NCI-H510A (cell line): ENCODE data around the gene DYRK3.
"Not testable (repeated sequence)": the region's sequence is repeated elsewhere in the genome, so short reads cannot be mapped to it uniquely, and the experiment has no call there.

Experiments
- DNase-seq: peaks from one replicate; lab custom pipeline; 2025; lab: John Stamatoyannopoulos, UW

Gene DYRK3

DNA sequence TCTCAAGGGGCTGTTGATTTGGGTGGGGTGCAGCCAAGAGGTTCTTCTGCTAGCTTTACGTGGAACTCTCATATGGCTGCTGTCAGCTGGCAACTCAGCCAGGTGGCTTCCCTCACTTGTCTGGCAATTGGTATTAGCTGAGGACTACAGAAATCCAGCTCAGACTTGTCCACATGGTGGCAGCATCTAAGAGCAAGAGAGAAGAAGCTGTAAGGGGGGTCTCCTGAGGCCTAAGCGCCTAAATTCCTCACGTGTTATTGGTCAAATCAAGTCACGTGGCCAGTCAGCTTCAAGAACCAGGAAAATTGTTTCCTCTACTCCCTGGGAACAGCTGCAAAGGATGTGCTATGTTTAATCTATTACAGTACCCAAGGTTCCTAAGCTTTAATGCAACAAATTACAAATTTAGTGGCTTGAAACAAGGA lies 4.2 kb upstream of the DYRK3 start:
- DNase-seq, result peak; percentile 69

DNA sequence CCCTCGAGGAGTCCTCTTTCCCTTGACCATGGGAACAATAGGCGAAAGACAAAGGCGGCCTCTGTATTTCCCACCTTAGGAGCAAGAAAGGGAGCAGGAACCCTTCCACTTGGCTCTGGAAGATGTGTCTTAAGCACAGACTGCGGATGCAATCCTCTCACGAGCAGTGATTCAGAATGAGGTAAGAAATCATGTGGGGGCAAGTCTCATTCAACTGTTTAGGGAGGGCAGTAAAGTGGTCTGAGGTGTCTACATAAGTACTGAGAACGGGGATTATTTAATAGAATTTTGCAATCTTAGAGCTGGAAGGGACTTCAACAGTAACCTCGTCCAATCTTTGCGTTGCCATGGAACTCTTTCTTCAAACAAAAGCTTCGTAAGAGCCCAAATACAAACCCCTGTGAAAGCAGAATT lies 1.6 kb upstream of the DYRK3 start:
- DNase-seq, result no peak

DNA sequence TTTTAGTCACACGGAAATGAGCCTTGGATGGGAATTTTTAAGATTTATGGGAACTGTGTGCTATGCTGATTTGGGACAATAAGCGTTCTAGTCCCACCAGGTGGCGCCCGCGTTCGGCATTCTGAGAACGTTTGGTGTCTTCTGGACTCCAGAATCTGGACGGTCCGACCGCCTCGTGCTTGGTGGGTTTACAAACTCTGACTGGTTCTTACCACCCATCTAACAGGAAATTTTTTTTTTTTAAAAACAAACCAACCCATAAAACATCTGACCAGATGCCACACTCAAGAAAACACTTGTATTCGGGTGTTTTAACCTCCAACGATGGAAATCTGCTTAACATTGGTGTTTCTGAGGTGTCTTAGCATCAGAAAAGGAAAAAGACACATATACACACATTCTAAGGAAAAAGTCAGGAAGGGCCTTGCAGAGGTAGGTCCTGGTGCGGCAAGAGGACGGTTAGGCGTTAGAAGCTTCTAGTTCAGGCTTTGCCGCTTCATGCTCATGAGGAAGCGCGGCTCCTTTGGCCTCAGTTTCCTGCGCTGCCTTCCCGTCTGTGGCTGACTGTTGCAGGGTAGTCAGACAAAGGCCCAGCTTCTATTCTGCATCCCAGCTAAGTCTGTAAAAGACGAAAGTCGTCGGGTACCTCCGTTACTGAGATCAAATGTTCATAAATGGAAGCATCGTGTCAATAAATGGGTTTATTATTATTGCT lies 814 bp upstream of the DYRK3 start:
- DNase-seq, result peak; percentile 51

DNA sequence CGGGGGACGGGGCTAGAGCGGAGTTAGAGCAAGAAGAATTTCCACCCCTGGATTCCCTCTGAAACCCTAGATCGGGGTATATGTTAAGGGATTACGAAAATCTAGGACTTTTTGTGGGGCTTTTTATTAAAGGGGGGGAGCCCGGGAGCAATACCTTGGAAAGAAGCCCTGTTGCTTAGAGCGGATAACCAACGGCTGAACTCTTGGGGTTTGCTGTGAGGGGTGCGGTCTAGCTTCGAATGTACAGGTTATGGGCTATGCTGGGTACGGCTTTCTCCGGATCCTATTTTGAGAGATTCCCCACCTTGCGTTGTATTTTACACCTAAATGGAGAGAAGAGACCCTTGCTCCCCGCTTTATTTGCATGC lies 626 bp downstream of the DYRK3 start:
- peak; percentile 20 for DNase-seq

DNA sequence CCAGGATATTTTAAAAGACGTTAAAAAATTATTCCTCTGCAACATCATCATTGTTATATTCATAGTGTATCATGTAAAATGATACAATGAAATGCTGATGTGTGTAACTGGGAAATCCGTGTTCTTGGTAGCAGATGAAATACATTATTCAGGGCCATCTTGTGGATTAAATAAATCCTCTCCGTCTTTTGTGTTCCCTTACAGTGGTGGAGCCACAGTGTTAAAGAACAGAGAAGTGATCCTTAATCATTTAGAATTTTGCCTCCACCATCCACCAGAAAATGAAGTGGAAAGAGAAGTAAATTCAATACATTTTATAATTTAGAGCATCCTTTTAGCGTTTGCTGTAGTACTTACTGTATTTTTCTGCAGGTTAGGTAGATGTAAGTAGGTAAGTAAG lies 1.3 kb downstream of the DYRK3 start:
- no peak for DNase-seq

DNA sequence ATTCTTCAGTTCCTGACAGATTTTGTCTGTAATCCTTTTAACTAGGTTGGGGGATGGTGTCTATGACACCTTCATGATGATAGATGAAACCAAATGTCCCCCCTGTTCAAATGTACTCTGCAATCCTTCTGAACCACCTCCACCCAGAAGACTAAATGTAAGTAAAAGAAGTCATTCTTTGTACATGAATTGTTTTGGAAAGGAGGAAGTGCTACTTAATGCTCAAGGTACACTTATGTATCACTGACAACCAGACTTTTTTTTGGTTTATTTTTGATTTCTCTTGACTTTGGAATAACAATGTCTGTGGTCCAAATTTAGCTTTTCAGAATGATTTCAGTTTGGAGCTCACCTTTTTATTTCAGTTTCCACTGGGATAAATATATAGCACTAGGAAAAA lies 2.3 kb downstream of the DYRK3 start:
- DNase-seq, result no peak

DNA sequence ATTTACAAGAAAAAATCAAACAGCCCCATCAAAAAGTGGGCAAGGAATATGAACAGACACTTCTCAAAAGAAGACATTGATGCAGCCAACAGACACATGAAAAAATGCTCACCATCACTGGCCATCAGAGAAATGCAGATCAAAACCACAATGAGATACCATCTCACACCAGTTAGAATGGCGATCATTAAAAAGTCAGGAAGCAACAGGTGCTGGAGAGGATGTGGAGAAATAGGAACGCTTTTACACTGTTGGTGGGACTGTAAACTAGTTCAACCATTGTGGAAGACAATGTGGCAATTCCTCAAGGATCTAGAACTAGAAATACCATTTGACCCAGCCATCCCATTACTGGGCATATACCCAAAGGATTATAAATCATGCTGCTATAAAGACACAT lies 6.7 kb downstream of the DYRK3 start:
- not testable (repeated sequence) for DNase-seq

DNA sequence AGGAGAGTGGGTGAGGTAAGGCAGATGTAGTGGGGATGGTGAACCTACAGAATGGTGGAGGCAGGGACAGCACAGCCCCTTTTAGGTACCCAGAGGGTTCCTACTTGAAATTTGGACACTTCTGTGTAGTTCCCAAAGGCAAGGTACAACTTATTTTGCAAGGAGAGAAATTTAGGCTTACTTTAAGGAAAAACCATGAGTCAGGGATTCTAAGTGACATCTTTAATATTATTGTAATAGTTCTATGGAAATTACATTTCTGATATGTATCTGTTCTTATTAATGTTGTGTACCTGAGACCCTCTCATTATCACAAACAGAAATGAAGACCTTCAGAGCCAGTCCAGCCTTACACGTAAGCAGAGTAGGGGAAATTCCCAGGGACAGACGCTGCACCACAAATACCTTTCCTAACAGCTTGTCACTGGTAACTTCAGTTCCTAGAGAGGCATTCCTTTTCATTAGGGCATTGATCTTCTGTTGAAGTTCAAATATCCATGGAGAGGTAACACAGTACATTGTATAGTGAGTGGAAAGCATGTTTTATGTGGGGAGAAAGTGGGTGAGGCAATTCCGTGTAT lies 7.9 kb downstream of the DYRK3 start:
- DNase-seq, result no peak

DNA sequence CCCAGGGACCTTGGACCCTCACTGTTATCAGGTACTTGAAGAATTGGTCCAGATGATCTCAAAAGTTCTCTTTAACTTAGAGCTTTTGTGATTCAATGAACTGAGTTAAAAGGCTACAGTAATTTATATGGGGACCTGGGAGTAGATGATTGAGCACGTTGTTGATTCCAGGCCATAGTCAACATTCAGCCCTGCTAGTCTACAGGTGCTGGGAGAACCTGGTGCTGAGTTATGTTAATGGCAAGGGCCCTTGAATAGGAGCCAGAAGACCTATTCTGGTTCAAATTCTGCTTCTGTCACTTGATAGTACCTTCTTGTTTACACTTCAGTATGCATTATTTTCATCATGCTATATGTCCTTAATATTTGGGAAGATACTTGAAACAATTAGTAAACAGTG lies 11.2 kb downstream of the DYRK3 start:
- DNase-seq, result no peak

DNA sequence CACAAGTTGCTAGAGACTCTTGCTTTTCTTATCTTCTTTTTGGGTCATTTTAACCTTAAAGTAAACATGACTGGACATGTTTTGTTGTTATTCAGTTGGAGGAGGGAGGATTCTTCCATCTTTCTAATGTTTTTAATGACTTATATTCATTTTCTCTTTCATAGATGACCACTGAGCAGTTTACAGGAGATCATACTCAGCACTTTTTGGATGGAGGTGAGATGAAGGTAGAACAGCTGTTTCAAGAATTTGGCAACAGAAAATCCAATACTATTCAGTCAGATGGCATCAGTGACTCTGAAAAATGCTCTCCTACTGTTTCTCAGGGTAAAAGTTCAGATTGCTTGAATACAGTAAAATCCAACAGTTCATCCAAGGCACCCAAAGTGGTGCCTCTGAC lies 11.9 kb downstream of the DYRK3 start:
- DNase-seq, result no peak

DNA sequence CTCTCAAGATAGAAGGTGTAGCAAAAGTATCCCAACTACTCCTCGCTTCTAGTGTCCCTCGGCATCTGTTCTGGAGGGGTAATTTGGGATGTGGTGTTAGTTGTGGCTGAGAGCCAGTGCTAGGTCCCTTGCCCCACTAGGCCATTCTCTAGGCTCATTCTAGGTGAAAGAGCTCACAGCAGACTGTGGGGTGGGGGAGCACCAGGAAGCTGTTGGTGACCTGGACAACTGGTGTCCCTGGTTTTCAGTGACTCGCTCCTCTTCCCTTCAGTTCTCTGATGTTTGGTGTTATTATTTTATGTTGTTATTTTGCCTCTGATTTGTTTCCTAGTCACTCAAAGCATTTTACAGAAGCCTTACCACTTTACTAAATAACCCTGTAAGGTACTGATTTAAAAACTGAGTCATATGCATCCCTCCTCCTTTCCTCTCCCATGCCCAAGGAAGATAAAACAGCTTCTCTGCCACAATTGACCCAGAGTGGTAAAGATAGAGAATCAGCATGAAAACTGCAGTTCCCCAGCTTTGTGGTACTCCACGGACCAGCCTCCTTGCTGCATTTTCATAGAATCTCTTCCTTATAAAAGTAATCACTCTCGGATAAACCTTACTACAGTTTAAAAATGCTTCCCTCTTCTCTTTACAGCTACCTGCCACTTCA lies 14.1 kb downstream of the DYRK3 start:
- no peak for DNase-seq

DNA sequence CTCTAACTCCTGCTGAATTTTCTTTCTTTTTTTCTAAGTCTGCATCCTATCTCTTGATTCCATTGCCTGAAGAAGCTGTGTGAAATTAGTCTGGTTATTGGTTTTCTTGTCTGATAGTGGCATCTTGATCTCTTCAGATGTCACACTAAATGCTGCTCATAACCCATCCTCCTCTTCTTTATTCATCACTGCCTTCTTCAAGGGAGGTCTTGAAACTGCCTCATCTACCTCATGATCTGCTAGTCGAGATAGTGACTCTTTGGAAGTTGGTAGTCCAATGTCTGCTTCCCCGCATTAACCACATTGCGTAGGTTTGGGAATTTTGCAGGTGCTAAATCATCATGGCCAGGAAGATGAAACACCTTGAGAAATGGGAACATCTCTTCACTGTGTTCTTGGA lies 15.7 kb downstream of the DYRK3 start:
- DNase-seq, result no peak

DNA sequence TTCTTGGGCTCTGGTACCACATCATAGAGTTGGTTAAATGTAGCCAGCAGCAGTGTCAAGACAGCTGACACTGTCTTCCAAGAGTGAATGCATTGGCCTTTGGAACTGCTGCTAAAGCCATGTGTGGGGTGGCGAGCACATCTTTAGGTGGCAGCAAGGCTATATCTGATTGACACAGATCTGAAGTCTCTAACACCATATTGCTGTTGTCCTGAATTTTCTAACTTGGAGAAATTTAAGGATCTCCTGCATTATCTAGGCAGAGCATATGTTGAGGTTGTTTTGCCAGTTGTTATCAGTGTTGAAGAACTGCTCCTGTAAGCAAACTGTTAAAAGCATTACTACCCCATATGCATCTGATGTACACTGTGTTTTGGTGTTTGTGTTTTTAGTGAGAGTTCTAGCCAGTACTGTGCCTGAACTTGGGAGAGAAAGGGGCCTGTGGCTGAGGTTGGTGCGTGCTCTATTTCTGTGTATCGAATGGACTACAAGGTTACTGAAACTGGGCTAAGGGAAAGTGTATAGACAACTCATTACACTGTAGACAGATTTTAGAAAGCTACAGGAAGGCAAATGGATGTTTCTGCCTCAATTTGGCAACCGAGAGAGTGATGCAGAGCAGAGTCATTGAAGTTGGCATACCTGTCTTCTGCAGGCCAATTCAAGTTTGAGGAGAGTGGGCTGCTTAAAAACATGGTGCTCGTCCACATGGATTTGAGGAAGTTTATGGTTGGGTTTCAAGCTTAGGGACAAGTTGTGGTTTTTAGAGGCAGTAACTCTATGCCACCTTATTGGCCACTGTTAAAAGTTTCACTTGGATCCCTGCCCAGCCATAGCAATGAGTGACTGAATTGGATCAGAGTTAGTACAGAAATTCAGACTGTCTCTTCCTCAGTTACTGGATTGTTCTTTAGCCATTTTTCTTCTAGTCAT lies 16.9 kb downstream of the DYRK3 start:
- no peak for DNase-seq

DNA sequence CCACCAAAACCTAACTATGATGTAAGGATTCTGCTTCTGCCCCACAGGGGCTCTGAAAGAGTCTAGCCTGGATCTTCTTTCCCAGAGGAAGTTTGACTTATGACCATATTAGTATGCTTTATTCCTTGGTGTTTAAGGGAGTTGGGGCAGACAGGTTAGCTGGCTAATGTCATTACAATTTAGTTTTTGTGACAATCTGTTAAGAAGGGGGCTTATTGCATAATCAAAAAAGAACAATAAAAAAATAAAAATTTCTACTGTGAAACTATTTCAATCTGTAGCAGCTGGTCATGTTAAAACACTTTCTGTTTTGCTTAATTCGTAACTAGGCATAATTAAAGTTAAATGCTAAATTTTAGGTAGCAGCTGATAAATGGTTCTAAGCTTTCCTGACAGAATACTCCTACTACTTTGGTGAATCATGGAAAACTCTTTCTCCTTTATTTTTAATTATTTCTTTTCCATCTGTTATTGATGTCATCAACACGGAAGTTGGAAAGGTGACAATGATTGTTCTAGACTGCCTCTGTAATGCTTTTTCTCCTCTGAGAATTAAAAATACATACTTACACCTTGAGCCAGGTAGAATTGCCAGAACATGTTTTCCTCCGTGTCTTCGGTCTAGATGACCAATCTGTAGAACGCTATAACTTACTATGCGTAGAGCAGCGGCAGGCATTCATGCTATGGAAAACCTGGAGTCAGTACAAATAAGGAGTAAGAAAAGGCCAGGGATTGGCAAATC lies 18.6 kb downstream of the DYRK3 start:
- no peak for DNase-seq

DNA sequence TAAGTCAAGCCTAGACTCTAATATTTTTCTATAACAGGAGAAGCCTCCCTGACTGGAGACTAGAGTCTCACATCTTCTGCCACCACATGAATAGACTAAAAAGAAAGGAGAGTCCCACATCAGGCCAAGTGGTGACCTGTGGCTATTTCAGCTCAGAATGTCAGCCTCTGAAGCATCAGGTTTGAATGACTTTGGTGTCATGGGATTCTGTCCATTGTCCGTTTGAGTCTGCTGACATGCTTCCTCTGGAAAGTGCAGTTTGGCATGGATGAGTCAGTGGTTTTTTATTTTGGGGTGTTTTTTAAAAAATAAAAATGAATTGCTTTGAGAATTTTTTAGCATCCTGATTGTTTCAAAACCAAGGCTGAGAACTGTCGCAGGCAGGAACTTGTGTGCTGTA lies 19.5 kb downstream of the DYRK3 start:
- DNase-seq, result no peak

DNA sequence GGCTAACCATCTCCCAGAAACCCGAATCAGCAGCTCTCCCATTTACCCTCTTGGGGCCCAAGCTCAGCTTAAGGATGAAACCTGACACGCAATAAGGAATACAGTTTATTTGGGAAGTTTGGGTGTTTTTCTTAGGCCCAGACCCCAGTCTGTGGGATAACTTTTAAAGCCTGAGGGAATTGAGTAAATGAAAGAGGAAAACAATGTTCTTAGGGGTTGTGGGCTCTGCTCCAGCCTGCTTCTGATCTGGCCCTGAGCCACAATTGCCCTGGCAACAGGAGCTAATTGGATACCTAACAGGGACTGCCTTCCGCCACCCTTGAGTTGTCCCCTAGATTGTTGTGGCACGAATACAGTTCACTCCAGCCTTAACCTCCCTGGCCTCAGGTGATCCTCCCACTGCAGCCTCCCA lies 20.1 kb downstream of the DYRK3 start:
- no peak for DNase-seq

DNA sequence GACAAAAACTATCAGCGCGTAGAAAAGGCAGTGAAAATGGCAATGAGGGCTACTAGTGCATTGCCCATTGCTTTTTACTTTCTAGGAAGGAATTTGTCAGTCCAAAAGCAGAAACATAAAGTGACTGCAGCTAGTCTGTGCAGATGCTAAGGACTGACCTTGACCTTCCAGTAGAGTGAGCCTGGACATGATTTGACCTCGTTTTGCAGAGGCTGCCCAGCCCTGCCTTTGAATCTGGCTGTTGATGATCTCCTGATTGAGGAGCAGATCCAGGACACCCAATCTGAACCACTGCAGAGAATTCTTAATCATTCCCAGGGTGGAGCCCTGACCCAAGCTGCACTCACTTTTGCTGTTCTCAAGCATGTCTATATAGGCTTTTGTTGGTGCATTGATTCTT lies 21.6 kb downstream of the DYRK3 start:
- no peak for DNase-seq

DNA sequence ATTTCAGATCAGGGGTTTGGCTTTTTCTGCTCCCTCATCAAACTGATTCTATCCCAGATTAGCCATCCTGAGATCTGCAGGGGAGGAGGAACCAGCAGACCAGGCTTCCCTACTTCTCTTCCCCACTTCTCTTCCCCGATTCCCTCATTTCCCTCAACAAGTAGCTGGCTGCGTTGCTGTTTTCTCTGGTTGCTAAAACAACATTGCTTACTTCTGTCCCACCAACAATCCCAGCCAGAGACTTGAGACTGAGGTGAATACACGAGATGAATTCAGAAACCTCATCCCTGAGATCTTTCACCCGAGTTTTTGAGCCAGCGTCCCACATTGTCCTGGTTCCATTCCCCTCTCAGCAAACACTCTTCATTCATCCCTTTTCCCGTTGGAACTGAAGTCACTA lies 22.4 kb downstream of the DYRK3 start:
- DNase-seq, result no peak

DNA sequence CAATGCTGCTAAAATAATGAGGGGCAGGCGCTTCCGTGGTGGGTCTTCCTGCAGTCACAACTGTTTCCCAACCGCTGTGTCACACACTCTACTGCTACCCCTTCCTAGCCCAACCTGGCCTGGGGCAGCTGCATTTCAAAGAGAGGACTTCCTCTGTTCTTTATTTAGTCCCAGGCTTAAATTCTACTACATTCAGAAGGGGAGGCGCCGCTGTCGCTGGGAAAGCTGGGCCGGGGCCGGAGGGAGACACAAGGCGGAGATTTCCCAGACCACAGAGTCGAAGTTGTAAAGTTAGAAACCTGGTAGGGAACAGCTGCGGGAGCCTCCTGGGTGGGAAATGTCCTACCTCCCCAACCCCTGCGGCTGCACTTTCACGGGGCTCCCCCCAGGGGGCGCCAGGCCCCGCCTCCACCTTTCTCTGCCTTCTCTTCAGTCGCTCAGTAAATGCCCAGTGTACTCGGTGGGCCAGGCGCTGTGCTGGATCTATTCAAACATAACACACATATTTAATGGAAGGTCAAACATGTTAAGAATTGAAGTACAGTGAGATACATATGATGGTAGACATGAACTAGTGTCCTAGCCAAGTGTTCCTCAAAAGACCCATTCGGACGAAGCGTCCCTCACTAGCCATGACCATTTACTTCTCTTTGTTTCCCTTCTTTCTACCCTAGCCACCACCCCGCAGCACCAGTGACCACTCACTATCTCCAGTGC lies 23.1 kb downstream of the DYRK3 start:
- no peak for DNase-seq

DNA sequence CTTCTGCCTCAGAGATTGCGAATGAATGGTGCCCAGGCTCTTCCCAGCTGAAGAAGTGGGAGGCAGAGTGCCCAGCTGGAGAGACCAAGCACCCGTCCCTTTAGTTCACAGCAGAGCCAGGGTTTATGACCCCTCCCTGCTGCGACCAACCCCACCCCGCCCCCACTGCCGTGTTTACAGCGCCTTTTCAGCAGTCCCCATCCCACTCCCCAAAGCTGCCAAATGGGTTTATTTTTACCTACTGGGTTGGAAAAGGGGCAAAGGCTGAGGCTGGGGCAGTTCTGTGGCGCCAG lies 23.6 kb downstream of the DYRK3 start:
- DNase-seq, result no peak

DNA sequence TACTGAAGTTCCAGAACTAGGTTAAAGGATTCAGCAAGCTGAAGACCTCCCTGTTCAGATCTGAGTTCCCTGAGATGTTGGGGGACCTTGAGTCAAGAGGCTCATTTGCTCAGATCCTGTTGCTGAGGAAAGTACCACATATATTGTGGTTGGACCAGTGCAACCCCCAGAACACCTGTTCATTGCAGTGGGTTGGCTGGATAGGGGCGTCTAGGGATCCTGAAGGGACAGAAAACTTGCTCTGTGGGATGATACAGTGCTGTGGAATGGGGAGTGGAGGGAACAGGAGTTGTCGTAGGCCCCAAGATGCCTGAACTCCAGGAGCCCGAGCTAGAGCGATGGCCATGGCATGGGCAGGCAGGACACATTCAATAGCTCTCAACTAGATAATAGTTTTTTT lies 24.8 kb downstream of the DYRK3 start:
- no peak for DNase-seq
